IMR-90 (cell line): ENCODE data around the gene CSK. TPM values are rescaled to one million over a fixed set of nuclear protein-coding genes. Genes with fewer than 3 reads are reported as not detected.

Source experiments
- ATAC-seq: fragments of 200-7000 bp; cut with Tn5 transposase; 2 replicates; pipeline ENCODE4 v1.9.1; 2020; ENCODE audit warnings: low read depth, mild to moderate bottlenecking, moderate library complexity
- BruUV-seq: library from RNA; stranded (reverse); fragments of 400-500 nt; replicated peaks from 2 replicates; lab custom pipeline; 2021; lab: Mats Ljungman, UMichigan
- CTCF ChIA-PET: fragments of 300-600 bp; formaldehyde crosslinking; extraction: SDS; loops from one replicate; lab custom pipeline; 2021; ENCODE audit warnings: antibody characterized with exemption; lab: Yijun Ruan, JAX
- POLR2A ChIA-PET: fragments of 300-600 bp; sonication (Branson Sonifier 250); formaldehyde crosslinking; loops from one replicate; lab custom pipeline; 2022; ENCODE audit warnings: antibody characterized with exemption; ENCODE audit not compliant: unreplicated experiment; lab: Charles Lee
- DNase-seq: peaks from one replicate; pipeline ENCODE4 v3.0.0; 2013
- H2AFZ ChIP-seq: replicated peaks from 2 replicates; pipeline ENCODE3; 2013; ENCODE audit warnings: low read length, mild to moderate bottlenecking; ENCODE audit not compliant: poor library complexity
- H2AK5ac ChIP-seq: 2 replicates; pipeline ENCODE4 v1.6.1; 2013; ENCODE audit warnings: low read depth, low read length, inconsistent platforms
- H2AK9ac ChIP-seq: replicated peaks from 2 replicates; pipeline ENCODE3; 2013; ENCODE audit warnings: mild to moderate bottlenecking, low read depth, low read length, moderate library complexity; ENCODE audit not compliant: poor library complexity
- H2BK120ac ChIP-seq: 2 replicates; pipeline ENCODE4 v1.6.1; 2013; ENCODE audit warnings: low read depth, low read length, inconsistent platforms
- H2BK15ac ChIP-seq: 3 replicates; pipeline ENCODE4 v1.6.1; 2013; ENCODE audit warnings: low read depth, low read length, inconsistent platforms
- H2BK20ac ChIP-seq: 2 replicates; pipeline ENCODE4 v1.6.1; 2013; ENCODE audit warnings: low read depth, mild to moderate bottlenecking, inconsistent platforms, low read length, moderate library complexity
- H2BK5ac ChIP-seq: 2 replicates; pipeline ENCODE4 v1.6.1; 2013; ENCODE audit warnings: mild to moderate bottlenecking, low read depth, low read length, inconsistent platforms; ENCODE audit not compliant: poor library complexity, severe bottlenecking
- H3K14ac ChIP-seq: replicated peaks from 2 replicates; pipeline ENCODE4 v1.6.1; 2013; ENCODE audit warnings: low read depth, low read length, inconsistent platforms
- H3K18ac ChIP-seq: 2 replicates; pipeline ENCODE4 v1.6.1; 2013; ENCODE audit warnings: low read depth, low read length, control low read depth
- H3K23ac ChIP-seq: 2 replicates; pipeline ENCODE4 v1.6.1; 2013; ENCODE audit warnings: low read depth, low read length, inconsistent platforms
- H3K27ac ChIP-seq: 2 replicates; pipeline ENCODE4 v1.5.1; 2013; ENCODE audit warnings: mild to moderate bottlenecking, control low read depth, low read length; ENCODE audit not compliant: insufficient read depth
- H3K27me3 ChIP-seq: 2 replicates; pipeline ENCODE4 v1.6.1; 2013; ENCODE audit warnings: low read length; ENCODE audit not compliant: control insufficient read depth, insufficient read depth
- H3K36me3 ChIP-seq: 2 replicates; pipeline ENCODE4 v1.6.1; 2013; ENCODE audit warnings: low read length, mixed read lengths; ENCODE audit not compliant: control insufficient read depth, insufficient read depth
- H3K4ac ChIP-seq: 2 replicates; pipeline ENCODE4 v1.6.1; 2013; ENCODE audit warnings: low read depth, low read length, inconsistent platforms
- H3K4me1 ChIP-seq: 2 replicates; pipeline ENCODE4 v1.6.1; 2013; ENCODE audit warnings: low read length, mixed read lengths; ENCODE audit not compliant: control insufficient read depth, insufficient read depth
- H3K4me2 ChIP-seq: 2 replicates; pipeline ENCODE4 v1.6.1; 2013; ENCODE audit warnings: low read depth, mild to moderate bottlenecking, control low read depth, low read length, moderate library complexity
- H3K4me3 ChIP-seq: 2 replicates; pipeline ENCODE4 v1.5.1; 2013; ENCODE audit warnings: low read depth, mild to moderate bottlenecking, control low read depth, low read length, moderate library complexity; ENCODE audit not compliant: insufficient read depth
- H3K56ac ChIP-seq: 2 replicates; pipeline ENCODE4 v1.6.1; 2013; ENCODE audit warnings: low read length, inconsistent platforms; ENCODE audit not compliant: insufficient read depth; ENCODE audit errors: extremely low read depth
- H3K79me1 ChIP-seq, 2 experiments: 2 replicates each; pipeline ENCODE4 v1.6.1; 2013; ENCODE audit warnings: low read length in 2 of 2, inconsistent platforms in 1 of 2, low read depth in 1 of 2
- H3K9ac ChIP-seq: 2 replicates; pipeline ENCODE4 v1.6.1; 2013; ENCODE audit warnings: low read depth, low read length, control low read depth
- H3K9me1 ChIP-seq: 2 replicates; pipeline ENCODE4 v1.6.1; 2013; ENCODE audit warnings: low read length, inconsistent platforms; ENCODE audit not compliant: insufficient read depth
- H3K9me3 ChIP-seq: 2 replicates; pipeline ENCODE4 v1.6.1; 2013; ENCODE audit warnings: low read length; ENCODE audit not compliant: control insufficient read depth, insufficient read depth
- H4K20me1 ChIP-seq: 2 replicates; pipeline ENCODE4 v1.6.1; 2013; ENCODE audit warnings: low read length, inconsistent platforms; ENCODE audit not compliant: insufficient read depth
- H4K5ac ChIP-seq: 2 replicates; pipeline ENCODE4 v1.6.1; 2013; ENCODE audit warnings: mild to moderate bottlenecking, low read depth, low read length, control low read depth
- H4K8ac ChIP-seq, 2 experiments: 2 replicates each; pipeline ENCODE4 v1.6.1; 2013; ENCODE audit warnings: low read depth in 2 of 2, low read length in 2 of 2, control low read depth in 1 of 2, inconsistent platforms in 1 of 2
- H4K91ac ChIP-seq: 2 replicates; pipeline ENCODE4 v1.6.1; 2013; ENCODE audit warnings: low read depth, low read length, inconsistent platforms; ENCODE audit not compliant: insufficient read depth
- MXI1 ChIP-seq: IDR thresholded peaks from 2 replicates; pipeline ENCODE4 v1.6.1; 2012; ENCODE audit warnings: low read depth, mild to moderate bottlenecking, low read length, moderate library complexity, borderline replicate concordance
- POLR2A ChIP-seq: IDR thresholded peaks from 2 replicates; pipeline ENCODE4 v1.6.1; 2012; ENCODE audit warnings: mild to moderate bottlenecking, low read depth, low read length
- WGBS, 2 experiments: methylation state at CpG; one replicate each; pipeline versions ENCODE4 v1.1.5 to v1.1.7; 2013; ENCODE audit warnings: missing lambda C conversion rate in 2 of 2; ENCODE audit not compliant: insufficient read length in 1 of 2; ENCODE audit errors: extremely low coverage in 2 of 2; 5-methylcytosine and 5-hydroxymethylcytosine counted together
- dilution Hi-C: fragments of 300-500 bp; cut with HindIII; formaldehyde crosslinking; loops from one replicate; pipeline ENCODE4 v1.14.3; 2018; ENCODE audit warnings: low sequenced_read_pairs; ENCODE audit not compliant: unreplicated experiment
- in situ Hi-C: fragments of 300-500 bp; cut with MboI; formaldehyde crosslinking; loops from 3 replicates; pipeline ENCODE4 v1.14.3; 2019; ENCODE audit warnings: low sequenced_read_pairs, inconsistent platforms, mixed read lengths
- intact Hi-C: fragments of 100-400 bp; cut with micrococcal nuclease; formaldehyde crosslinking; loops from 2 replicates; pipeline ENCODE4 v1.10.0; 2022
- polyA plus RNA-seq, 3 experiments: library from polyadenylated mRNA; depleted of rRNA; stranded (reverse); fragments of >200 nt; gene quantifications; 2 replicates each; pipeline ENCODE4 v1.2.3, GENCODE V29; 2012; ENCODE audit warnings: low replicate concordance in 1 of 3
- total RNA-seq: library from RNA; depleted of rRNA; stranded (reverse); fragments of >200 nt; gene quantifications from 2 replicates; pipeline ENCODE4 v1.2.3, GENCODE V29; 2012

The CSK gene
- total and polyA plus RNA-seq, 2 of the 4 experiments (the other 2 are of a cell fraction) = 10.8 to 54.0 TPM

DNA sequence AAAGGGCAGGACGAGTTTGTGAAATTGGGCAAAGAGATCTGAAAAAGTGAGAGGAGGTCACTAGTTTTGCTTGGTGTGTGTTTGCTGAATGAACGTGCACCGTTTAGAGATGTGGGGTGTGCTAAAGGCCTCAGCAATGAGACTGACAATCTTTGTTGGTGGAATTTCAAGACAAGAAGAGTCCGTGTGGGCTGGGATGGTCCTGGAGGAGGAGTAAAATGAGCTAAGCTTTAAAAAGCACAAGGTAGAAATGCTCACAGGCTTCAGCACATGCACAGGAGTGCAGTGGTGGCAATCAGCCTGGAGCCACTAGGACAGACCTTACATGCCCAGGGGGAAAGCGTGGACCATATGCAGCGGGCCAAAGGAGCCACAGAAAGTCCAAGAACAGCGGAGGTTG, 43.1 kb downstream of the CSK start:
- TF ChIP-seq POLR2A (no peak), MXI1 (no peak)
- POLR2A ChIA-PET = no interaction called here
- dilution Hi-C loops = no loop called here

More for the DNA sequence above, 43.1 kb downstream of the CSK start:
- Histone ChIP-seq H3K9me3 (no peaks in the 10 kb centered on the region), H2BK120ac (no peak overlapping the region), H4K20me1 (no peaks in the 10 kb centered on the region; the same call in 1 of the 2 replicates), H3K36me3 (no peaks in the 10 kb centered on the region), H3K79me1 (no peaks in the 10 kb centered on the region), H3K23ac (no peak overlapping the region), H2BK20ac (no peak overlapping the region), H4K91ac (no peak overlapping the region), H3K27me3 (peaks cover 71% of the 10 kb centered on the region), H3K4me1 (no peaks in the 10 kb centered on the region), H3K9me1 (no peaks in the 10 kb centered on the region), H4K8ac (no peak overlapping the region), H2AFZ (no peak overlapping the region), H3K18ac (no peak overlapping the region), H3K9ac (no peak overlapping the region), H3K4ac (no peak overlapping the region), H2AK5ac (no peak overlapping the region), H3K56ac (no peak overlapping the region), H3K4me2 (no peak overlapping the region), H2BK15ac (no peak overlapping the region), H3K4me3 (no peak overlapping the region), H3K27ac (no peak overlapping the region), H3K14ac (no peak overlapping the region), H2BK5ac (no peak overlapping the region), H4K5ac (no peak overlapping the region), H2AK9ac (no peak overlapping the region)
- intact Hi-C loops (no loop called here), in situ Hi-C loops (no loop called here)
- CTCF ChIA-PET = no interaction called here
- DNase-seq (no peak), ATAC-seq (no peak)
- BruUV-seq = no TSS peak
- WGBS, 2 experiments = 51% methylated on average over 6 of the region's 7 CpGs; no CpG with 5 or more reads in 1 of the 2 experiments
